GM12872 (cell line): ENCODE results near the gene SCN5A.

ENCODE experiments used
- CTCF ChIP-seq: IDR thresholded peaks from 3 replicates; pipeline ENCODE4 v1.5.1; 2011; ENCODE audit warnings: low read depth, mild to moderate bottlenecking, low read length, moderate library complexity; ENCODE audit not compliant: insufficient read depth

SCN5A gene

DNA sequence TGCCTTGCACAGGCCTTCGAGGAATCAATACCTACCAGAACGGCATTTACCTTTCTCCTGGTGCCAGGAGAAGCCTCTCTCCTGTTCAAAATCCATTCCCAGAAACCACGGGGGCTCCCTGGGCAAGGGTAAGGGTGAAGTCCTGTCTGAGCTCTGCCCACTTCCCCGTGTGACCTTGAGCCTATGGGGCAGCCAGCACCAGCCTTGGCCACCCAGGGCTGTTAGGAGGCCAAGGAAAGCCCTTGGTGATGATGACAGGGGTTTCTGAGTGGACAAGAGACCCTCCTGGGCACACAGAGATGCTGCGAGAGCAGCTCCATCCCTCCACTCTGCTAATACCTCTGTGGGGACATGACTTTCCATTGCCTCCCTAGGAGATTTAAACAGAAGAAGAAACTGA, 5.9 kb downstream of the SCN5A start:
- TF ChIP-seq CTCF: no peak

GRCh38 chr3:38643090-38643489, 6.4 kb downstream of the SCN5A start:
- TF ChIP-seq CTCF: no peak

- no peak for TF ChIP-seq CTCF
Measured at GRCh38 chr3:38641461-38642110, 7.9 kb downstream of the SCN5A start.

GRCh38 chr3:38640661-38641452, 8.6 kb downstream of the SCN5A start:
- TF ChIP-seq CTCF: no peak

DNA sequence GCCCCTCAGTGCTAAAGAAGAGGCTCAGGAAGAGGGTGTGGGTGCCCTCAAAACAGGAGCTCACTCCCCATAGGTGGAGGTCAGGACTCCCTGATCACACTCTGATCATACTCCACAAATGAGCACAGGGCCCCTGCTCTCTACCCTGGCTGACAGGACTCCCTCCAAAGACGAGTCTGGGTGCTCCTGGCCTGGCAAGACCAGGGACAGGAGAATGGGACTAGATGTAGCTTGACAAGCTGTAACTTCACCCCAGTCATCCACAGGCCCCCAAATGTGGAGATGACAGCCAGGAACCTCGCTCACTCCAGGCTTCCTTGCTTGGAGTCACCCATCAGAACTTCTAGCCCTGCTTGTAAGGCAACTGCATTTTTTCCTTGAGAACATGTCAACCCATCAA, 11.1 kb downstream of the SCN5A start:
- no peak for TF ChIP-seq CTCF

DNA sequence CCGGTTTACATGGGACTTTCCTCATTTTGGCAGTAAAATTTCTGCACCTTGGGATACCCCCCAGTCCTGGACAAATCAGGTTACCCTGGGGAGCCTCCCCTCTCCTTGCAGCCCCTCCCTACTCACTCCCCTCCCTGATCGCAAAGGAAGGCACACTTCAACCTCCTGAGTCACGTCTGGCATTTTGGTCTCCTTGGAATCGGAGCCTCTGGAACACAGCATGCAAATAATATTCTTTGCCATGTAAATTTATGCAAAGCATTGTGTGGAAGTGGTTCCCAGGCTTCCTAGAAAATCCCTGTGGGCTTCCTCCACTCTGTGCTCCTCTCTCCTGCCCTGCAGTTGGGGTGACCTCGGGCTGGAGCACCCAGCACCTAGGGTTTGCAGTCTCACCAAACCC, 11.6 kb downstream of the SCN5A start:
- TF ChIP-seq CTCF: no peak

DNA sequence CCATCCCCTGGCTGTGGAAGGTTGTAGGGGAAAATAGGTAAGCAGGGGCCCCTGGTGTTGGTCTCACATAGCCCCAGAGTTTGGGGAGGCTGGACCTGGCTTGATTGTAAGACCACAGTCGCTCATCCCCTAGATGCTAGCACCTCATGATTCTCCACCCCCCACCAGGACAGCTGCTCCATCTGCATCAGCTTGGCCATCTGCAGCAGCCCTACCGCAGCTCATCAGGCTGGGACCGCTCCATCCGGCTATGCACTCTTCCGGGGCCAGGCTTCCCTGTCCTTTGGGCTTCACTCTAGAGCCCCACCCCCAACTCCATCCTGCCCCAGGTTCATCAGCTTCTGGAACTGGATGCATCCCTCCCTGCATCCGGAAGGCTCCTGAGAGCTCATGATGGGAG, 12.6 kb downstream of the SCN5A start:
- no peak for TF ChIP-seq CTCF
